ENCODE measurements around the gene MNDA.

DNA sequence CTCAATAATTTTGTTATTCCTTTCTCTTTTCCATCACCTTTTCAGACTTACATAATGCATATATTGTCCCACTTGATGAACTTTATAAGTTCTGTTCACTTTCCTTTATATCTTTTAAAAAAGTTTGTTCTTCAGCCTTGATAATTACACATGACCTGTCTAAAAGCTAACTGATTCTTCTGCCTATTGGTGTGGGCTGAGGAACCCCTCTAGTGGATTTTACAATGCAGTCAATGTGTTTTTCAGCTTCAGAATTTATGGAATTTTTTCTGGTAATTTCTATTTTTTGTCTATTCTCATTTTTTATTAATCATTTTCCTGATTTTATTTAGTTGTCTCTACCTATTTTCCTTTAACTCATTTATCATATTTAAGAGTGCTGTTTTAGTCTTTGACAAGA, 7.5 kb downstream of the MNDA start:
- TF ChIP-seq POLR2A (IDR thresholded peaks at IDR 0.05), result no peak
- TF ChIP-seq, protein P1, sequence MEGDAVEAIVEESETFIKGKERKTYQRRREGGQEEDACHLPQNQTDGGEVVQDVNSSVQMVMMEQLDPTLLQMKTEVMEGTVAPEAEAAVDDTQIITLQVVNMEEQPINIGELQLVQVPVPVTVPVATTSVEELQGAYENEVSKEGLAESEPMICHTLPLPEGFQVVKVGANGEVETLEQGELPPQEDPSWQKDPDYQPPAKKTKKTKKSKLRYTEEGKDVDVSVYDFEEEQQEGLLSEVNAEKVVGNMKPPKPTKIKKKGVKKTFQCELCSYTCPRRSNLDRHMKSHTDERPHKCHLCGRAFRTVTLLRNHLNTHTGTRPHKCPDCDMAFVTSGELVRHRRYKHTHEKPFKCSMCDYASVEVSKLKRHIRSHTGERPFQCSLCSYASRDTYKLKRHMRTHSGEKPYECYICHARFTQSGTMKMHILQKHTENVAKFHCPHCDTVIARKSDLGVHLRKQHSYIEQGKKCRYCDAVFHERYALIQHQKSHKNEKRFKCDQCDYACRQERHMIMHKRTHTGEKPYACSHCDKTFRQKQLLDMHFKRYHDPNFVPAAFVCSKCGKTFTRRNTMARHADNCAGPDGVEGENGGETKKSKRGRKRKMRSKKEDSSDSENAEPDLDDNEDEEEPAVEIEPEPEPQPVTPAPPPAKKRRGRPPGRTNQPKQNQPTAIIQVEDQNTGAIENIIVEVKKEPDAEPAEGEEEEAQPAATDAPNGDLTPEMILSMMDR (IDR thresholded peaks at IDR 0.05), result no peak
- no peak for TF ChIP-seq EP300 (IDR thresholded peaks at IDR 0.05)
